BJ (cell line): Measurements from ENCODE around the gene ARSG. TPM values are rescaled to one million over a fixed set of nuclear protein-coding genes. Genes with fewer than 3 reads are reported as not detected.
"Not testable (repeated sequence)": the region's sequence is repeated elsewhere in the genome, so short reads cannot be mapped to it uniquely, and the experiment has no call there.

ENCODE experiments used
- CTCF ChIA-PET: fragments of 350-600 bp; formaldehyde crosslinking; extraction: SDS; loops from one replicate; lab custom pipeline; 2021; ENCODE audit warnings: antibody characterized with exemption, inconsistent platforms; lab: Yijun Ruan, JAX
- POLR2A ChIA-PET: fragments of 300-600 bp; sonication (Branson Sonifier 250); formaldehyde crosslinking; extraction: SDS; loops from one replicate; lab custom pipeline; 2021; ENCODE audit warnings: antibody characterized with exemption; lab: Charles Lee
- DNase-seq: peaks from one replicate; pipeline ENCODE4 v3.0.0-alpha.2; 2011; ENCODE audit warnings: low read depth
- H3K27me3 ChIP-seq: 2 replicates; pipeline ENCODE4 v1.6.0; 2011; ENCODE audit warnings: low read length; ENCODE audit not compliant: control insufficient read depth, insufficient read depth
- H3K36me3 ChIP-seq: 2 replicates; pipeline ENCODE4 v1.5.1; 2011; ENCODE audit warnings: low read length; ENCODE audit not compliant: control insufficient read depth, insufficient read depth
- H3K4me3 ChIP-seq: 2 replicates; pipeline ENCODE4 v1.5.1; 2011; ENCODE audit warnings: low read depth, mild to moderate bottlenecking, control low read depth, low read length
- CTCF ChIP-seq: IDR thresholded peaks from 2 replicates; pipeline ENCODE4 v1.5.1; 2011; ENCODE audit warnings: low read depth, mild to moderate bottlenecking, control low read depth, inconsistent platforms, low read length, moderate library complexity; ENCODE audit not compliant: insufficient read depth
- polyA plus RNA-seq: library from polyadenylated mRNA; depleted of rRNA; stranded (reverse); fragments of >200 nt; gene quantifications from 2 replicates; pipeline ENCODE4 v1.2.3, GENCODE V29; 2011

ARSG gene
- polyA plus RNA-seq, 1 experiment = 3.6 TPM

DNA sequence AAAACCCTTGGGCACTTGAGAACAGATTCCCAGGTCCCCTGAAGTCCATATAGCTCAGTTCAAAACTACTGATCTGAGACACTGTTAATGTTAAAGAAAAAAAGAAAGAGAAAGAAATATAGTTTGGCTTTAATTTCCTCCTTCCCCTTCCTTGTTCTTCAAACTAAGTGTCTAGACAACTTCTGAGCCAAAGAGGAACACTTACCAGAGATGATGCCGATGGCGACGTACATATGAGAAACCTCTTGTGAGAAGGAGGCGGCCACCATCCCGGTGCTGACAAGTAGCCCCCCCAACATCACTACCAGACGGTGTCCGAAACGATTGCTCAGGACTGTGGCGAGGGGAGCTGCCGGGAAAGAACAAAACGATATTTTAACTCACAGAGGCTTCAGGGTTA, 17.6 kb upstream of the ARSG start:
- POLR2A ChIA-PET = no interaction called here
- CTCF ChIA-PET = interaction anchor here (2.3 kb wide), 1 partner anchor 125 kb away, joined by 6 read pairs; no protein-coding TSS in a partner anchor
- Histone ChIP-seq H3K36me3 (no peaks in the 10 kb centered on the region), H3K27me3 (no peaks in the 10 kb centered on the region), H3K4me3 (no peak overlapping the region)
- TF ChIP-seq CTCF = no peak
- no peak for DNase-seq

DNA sequence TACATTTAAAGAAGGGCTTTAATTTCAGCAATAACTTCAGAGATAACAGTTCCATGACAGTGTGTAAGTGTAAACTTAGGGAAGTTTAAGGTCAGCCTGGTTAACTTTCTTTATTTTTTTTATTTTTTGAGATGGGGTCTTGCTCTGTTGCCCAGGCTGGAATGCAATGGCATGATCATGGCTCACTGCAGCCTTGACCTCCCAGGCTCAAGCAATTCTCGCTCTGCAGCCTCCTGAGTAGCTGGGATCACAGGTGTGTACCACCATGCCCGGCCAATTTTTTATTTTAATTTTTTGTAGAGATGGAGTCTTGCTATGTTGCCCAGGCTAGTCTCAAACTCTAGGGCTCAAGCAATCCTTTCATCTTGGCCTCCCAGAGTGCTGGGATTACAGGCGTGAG, 15.0 kb upstream of the ARSG start:
- H3K36me3 ChIP-seq, CTCF ChIA-PET, H3K27me3 ChIP-seq, POLR2A ChIA-PET, DNase-seq, H3K4me3 ChIP-seq: not testable (repeated sequence)

GRCh38 chr17:68277807-68278206, 13.5 kb upstream of the ARSG start:
- no peak for DNase-seq
- POLR2A ChIA-PET = no interaction called here
- Histone ChIP-seq H3K36me3 (no peaks in the 10 kb centered on the region), H3K27me3 (no peaks in the 10 kb centered on the region), H3K4me3 (no peak overlapping the region)
- CTCF ChIA-PET = interaction anchor here (0.7 kb wide), 1 partner anchor 121 kb away, joined by 3 read pairs; no protein-coding TSS in a partner anchor
- no peak for TF ChIP-seq CTCF

GRCh38 chr17:68281965-68282364, 9.3 kb upstream of the ARSG start:
- H3K4me3 ChIP-seq, DNase-seq, H3K27me3 ChIP-seq, CTCF ChIA-PET, POLR2A ChIA-PET, H3K36me3 ChIP-seq: not testable (repeated sequence)

DNA sequence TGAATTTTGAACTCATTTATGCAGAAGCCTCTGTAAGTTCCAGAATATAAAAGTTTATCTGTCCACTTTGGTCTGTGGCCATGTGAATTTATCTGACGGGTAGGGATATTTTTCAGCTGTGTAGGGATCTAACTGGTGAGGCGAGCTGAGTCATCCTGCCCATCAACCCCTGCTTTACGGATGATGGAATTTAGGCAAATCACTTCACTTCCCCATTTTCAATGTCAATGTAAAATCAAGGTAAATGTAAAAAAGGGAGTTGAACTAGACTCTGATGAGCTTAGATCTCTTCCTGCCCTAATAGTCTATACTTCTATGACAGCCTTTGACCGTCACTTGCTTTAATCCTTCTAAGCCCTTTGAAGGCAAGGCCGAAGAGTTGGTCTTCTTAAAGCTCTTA, 2.9 kb upstream of the ARSG start:
- POLR2A ChIA-PET = no interaction called here
- CTCF ChIA-PET = interaction anchor here (1.8 to 2.1 kb wide), 2 partner anchors 14 to 111 kb away, joined by 6 to 9 read pairs; no protein-coding TSS in a partner anchor
- TF ChIP-seq CTCF = no peak
- no peaks in the 10 kb centered on the region for H3K36me3 ChIP-seq
- peaks cover 5% of the 10 kb centered on the region for H3K27me3 ChIP-seq
- DNase-seq = no peak
- no peak overlapping the region for H3K4me3 ChIP-seq

- no peak for DNase-seq
- no peak for TF ChIP-seq CTCF
- Histone ChIP-seq H3K27me3 (peaks cover 7% of the 10 kb centered on the region), H3K36me3 (no peaks in the 10 kb centered on the region), H3K4me3 (no peak overlapping the region)
- ChIA-PET CTCF (interaction anchor here (1.8 to 2.1 kb wide), 2 partner anchors 14 to 110 kb away, joined by 6 to 9 read pairs; no protein-coding TSS in a partner anchor), POLR2A (no interaction called here)
Observed at GRCh38 chr17:68288804-68289203, 2.5 kb upstream of the ARSG start.
